ENCODE data around the gene KRTAP6-2. TPM values are rescaled to one million over a fixed set of nuclear protein-coding genes. Genes with fewer than 3 reads are reported as not detected.

KRTAP6-2 gene
- total and polyA plus RNA-seq, 5 donors from 2014 or later = not detected

DNA sequence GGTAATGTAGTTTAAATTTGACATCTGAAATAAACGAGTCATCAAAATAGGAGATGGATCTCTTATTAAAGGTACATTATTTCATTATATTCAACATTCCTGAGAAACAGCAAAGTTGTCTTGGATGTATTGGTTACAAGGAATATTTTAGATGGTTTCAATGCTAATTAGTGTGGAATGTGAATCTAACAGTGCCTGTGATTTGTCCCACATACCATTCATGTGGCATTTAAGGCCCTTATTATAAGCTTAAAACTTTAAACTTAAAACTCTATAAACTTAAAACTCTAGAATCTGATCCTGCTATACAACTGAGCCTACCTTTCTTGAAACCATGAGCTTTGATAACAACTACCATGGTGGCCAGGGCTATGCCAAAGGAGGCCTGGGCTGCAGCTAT is 2.1 kb upstream of the KRTAP6-2 start, which contains the start of gene KRTAP22-1:
Gene KRTAP22-1 (plus strand): TSS at position 301 of the 400 bp plus-strand sequence.
- Histone ChIP-seq H3K27me3 (ENCODE audit: control insufficient read depth, insufficient read depth, low read length) (no peaks in the 10 kb centered on the region), H3K4me3 (ENCODE audit: low read depth, low read length) (no peak within 1 kb of the TSS), H3K9me3 (ENCODE audit: control insufficient read depth in 2 of 2, low read length in 2 of 2) (no peaks in the 10 kb centered on the region), H3K4me1 (ENCODE audit: control insufficient read depth, insufficient read depth, low read length, poor library complexity, severe bottlenecking) (no peaks in the 10 kb centered on the region), H3K36me3 (ENCODE audit: control insufficient read depth, insufficient read depth, low read length) (no peaks in the 10 kb centered on the region), H3K27ac (ENCODE audit: insufficient read depth, low read length, poor library complexity, severe bottlenecking) (no peak within 1 kb of the TSS)
- Mint-ChIP-seq H3K9me3 (peaks cover 0 to 10% (median 3%) of the 10 kb centered on the region in 7 donors), H3K27ac (no peak within 1 kb of the TSS), H3K36me3 (no peaks in the 10 kb centered on the region), H3K4me3 (no peak within 1 kb of the TSS), H3K4me1 (no peaks in the 10 kb centered on the region), H3K27me3 (peaks cover 4% of the 10 kb centered on the region)
- DNase-seq (no peak), ATAC-seq (ENCODE audit: low read depth in 2 of 2) (no peak)

DNA sequence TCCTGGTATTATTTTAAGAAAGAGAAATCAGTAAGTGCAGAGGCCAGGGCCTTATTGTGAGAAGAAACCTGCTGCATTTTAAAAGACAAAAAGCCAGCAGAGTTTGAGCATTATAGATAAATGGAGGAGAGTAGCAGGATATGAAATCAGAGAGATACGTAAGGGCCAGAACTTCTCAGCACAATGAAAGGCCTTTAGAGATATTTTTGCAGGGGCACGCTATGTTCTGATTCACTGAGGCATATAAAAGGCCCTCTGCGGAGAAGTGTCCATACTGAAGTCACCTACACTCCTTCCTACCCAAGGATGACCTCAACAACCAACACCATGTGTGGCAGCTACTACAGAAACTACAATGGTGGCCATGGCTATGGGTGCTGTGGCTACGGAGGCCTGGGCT is 6.6 kb downstream of the KRTAP6-2 start, which contains the start of gene KRTAP6-3:
Gene KRTAP6-3 (plus strand): TSS at position 301 of the 400 bp plus-strand sequence. CDS start 6 bp downstream, at position 307.
- Histone ChIP-seq H3K9me3 (ENCODE audit: control insufficient read depth in 2 of 2, low read length in 2 of 2) (no peaks in the 10 kb centered on the region), H3K27me3 (ENCODE audit: control insufficient read depth, insufficient read depth, low read length) (no peaks in the 10 kb centered on the region), H3K4me3 (ENCODE audit: low read depth, low read length) (no peak within 1 kb of the TSS), H3K36me3 (ENCODE audit: control insufficient read depth, insufficient read depth, low read length) (no peaks in the 10 kb centered on the region), H3K4me1 (ENCODE audit: control insufficient read depth, insufficient read depth, low read length, poor library complexity, severe bottlenecking) (no peaks in the 10 kb centered on the region), H3K27ac (ENCODE audit: insufficient read depth, low read length, poor library complexity, severe bottlenecking) (no peak within 1 kb of the TSS)
- H3K4me3 Mint-ChIP-seq = no peak within 1 kb of the TSS
- H3K36me3 Mint-ChIP-seq = no peaks in the 10 kb centered on the region
- H3K27ac Mint-ChIP-seq = no peak within 1 kb of the TSS
- no peaks in the 10 kb centered on the region for H3K27me3 Mint-ChIP-seq
- DNase-seq (no peak), ATAC-seq (ENCODE audit: low read depth in 2 of 2) (no peak)
- no peaks in the 10 kb centered on the region for H3K4me1 Mint-ChIP-seq
- H3K9me3 Mint-ChIP-seq = peaks cover 0 to 6% (median 0%) of the 10 kb centered on the region in 7 donors

DNA sequence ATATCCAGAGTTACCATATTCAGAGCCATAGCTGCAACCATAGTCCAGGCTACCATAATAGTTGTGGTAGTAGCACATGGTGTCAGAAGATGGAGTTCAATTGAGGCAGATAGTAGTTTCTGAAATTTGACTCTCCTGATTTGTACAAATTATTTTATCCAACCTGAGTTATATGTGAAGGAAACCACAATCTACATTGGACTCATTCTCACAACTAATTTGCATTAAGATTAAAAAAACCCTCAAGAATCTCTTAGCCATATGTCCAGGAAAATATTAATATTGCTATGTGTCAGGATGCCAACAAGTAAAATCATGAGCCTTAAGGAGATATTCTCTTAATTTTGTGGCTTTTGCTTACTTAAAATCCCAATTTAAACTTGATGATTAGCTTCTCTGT is 8.4 kb downstream of the KRTAP6-2 start, which contains the start of gene KRTAP22-2:
Gene KRTAP22-2 (minus strand): TSS at position 101 of the 400 bp plus-strand sequence.
- H3K27me3 Mint-ChIP-seq = no peaks in the 10 kb centered on the region
- no peaks in the 10 kb centered on the region for H3K27me3 ChIP-seq (ENCODE audit: control insufficient read depth, insufficient read depth, low read length)

DNA sequence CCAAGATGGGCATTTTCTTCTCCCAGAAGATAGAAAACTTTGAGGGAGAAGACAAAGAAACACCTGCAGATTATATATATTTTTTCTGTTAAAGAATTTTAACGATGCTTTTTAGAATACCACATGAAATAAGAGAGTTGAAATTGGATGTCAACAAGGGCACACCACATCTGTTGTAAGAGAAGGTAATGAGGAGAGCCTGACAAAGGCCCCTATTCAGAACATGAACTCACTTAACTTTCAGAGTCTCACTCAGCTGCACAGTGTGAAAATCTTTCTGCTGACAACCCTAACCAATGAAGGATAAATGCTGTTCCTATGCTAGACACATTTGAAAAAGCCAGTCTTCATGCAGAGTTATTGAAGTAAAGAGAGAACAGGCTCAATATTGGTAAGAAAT is 15.8 kb downstream of the KRTAP6-2 start:
- H3K4me1 ChIP-seq (ENCODE audit: control insufficient read depth, insufficient read depth, low read length, poor library complexity, severe bottlenecking) = no peaks in the 10 kb centered on the region
- Mint-ChIP-seq H3K4me1 (no peaks in the 10 kb centered on the region), H3K4me3 (no peak overlapping the region), H3K27me3 (no peaks in the 10 kb centered on the region), H3K9me3 (no peaks in the 10 kb centered on the region), H3K27ac (no peak overlapping the region), H3K36me3 (no peaks in the 10 kb centered on the region)
- DNase-seq (no peak), ATAC-seq (ENCODE audit: low read depth in 2 of 2) (no peak)
- H3K27me3 ChIP-seq (ENCODE audit: control insufficient read depth, insufficient read depth, low read length) = no peaks in the 10 kb centered on the region
- H3K27ac ChIP-seq (ENCODE audit: insufficient read depth, low read length, poor library complexity, severe bottlenecking) = no peak overlapping the region
- no peaks in the 10 kb centered on the region for H3K9me3 ChIP-seq (ENCODE audit: control insufficient read depth in 2 of 2, low read length in 2 of 2)
- no peak overlapping the region for H3K4me3 ChIP-seq (ENCODE audit: low read depth, low read length)
- H3K36me3 ChIP-seq (ENCODE audit: control insufficient read depth, insufficient read depth, low read length) = no peaks in the 10 kb centered on the region

More for the DNA sequence above, 8.4 kb downstream of the KRTAP6-2 start, which contains the start of gene KRTAP22-2:
- ATAC-seq (ENCODE audit: low read depth in 2 of 2) (no peak), DNase-seq (no peak)
- H3K4me3 ChIP-seq (ENCODE audit: low read depth, low read length) = no peak within 1 kb of the TSS
- H3K4me1 ChIP-seq (ENCODE audit: control insufficient read depth, insufficient read depth, low read length, poor library complexity, severe bottlenecking) = no peaks in the 10 kb centered on the region
- H3K9me3 Mint-ChIP-seq = peaks cover 0 to 5% (median 0%) of the 10 kb centered on the region in 7 donors
- no peaks in the 10 kb centered on the region for H3K36me3 Mint-ChIP-seq
- H3K27ac ChIP-seq (ENCODE audit: insufficient read depth, low read length, poor library complexity, severe bottlenecking) = no peak within 1 kb of the TSS
- no peaks in the 10 kb centered on the region for H3K9me3 ChIP-seq (ENCODE audit: control insufficient read depth in 2 of 2, low read length in 2 of 2)
- H3K36me3 ChIP-seq (ENCODE audit: control insufficient read depth, insufficient read depth, low read length) = no peaks in the 10 kb centered on the region
- no peak within 1 kb of the TSS for H3K4me3 Mint-ChIP-seq
- H3K27ac Mint-ChIP-seq = no peak within 1 kb of the TSS
- H3K4me1 Mint-ChIP-seq = no peaks in the 10 kb centered on the region

DNA sequence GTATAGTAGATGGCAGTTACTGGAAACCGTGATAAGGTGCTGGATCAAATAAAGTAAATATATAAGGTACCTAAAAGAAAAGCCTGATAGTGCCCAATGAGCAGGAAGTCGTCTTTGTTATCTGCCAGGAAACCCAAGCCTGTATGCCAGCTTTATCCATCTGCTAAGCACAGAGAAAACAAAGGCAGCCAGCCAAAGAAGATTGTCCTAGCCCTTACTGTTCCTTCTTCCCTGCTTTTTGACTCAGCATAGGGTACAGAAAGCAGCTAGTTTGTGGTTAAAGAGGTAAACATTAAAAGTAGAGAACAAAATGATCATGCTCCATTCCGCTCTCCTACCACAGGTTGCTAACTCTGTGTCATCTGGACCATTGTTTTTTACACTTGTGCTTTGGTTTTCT is 18.6 kb downstream of the KRTAP6-2 start:
- Histone ChIP-seq H3K4me1 (ENCODE audit: control insufficient read depth, insufficient read depth, low read length, poor library complexity, severe bottlenecking) (no peaks in the 10 kb centered on the region), H3K27ac (ENCODE audit: insufficient read depth, low read length, poor library complexity, severe bottlenecking) (no peak overlapping the region), H3K36me3 (ENCODE audit: control insufficient read depth, insufficient read depth, low read length) (no peaks in the 10 kb centered on the region), H3K27me3 (ENCODE audit: control insufficient read depth, insufficient read depth, low read length) (no peaks in the 10 kb centered on the region), H3K4me3 (ENCODE audit: low read depth, low read length) (no peak overlapping the region), H3K9me3 (ENCODE audit: control insufficient read depth in 2 of 2, low read length in 2 of 2) (no peaks in the 10 kb centered on the region)
- no peak overlapping the region for H3K4me3 Mint-ChIP-seq
- no peaks in the 10 kb centered on the region for H3K9me3 Mint-ChIP-seq
- H3K36me3 Mint-ChIP-seq = no peaks in the 10 kb centered on the region
- ATAC-seq (ENCODE audit: low read depth in 2 of 2) (no peak), DNase-seq (no peak)
- H3K27ac Mint-ChIP-seq = no peak overlapping the region
- no peaks in the 10 kb centered on the region for H3K27me3 Mint-ChIP-seq
- H3K4me1 Mint-ChIP-seq = no peaks in the 10 kb centered on the region

DNA sequence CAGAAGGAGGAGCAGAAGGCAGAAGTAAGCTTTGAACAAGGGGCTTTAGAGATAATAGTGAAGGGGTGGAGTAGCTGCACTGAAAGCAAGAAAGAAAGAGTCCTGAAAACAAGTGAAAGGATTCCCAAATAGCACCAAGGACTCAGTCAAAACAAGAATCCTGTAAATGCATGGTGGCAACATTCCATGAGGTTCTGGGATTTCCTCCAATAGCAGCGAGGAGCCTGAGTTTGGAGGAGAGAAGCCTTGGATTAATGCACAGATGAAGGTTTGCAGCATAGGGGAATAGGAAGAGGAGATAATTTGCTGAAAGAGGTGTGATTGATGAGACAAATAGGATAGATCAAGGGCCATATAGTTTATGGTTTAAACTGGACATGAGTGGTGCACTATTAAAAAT is 19.4 kb downstream of the KRTAP6-2 start:
- H3K27ac Mint-ChIP-seq = no peak overlapping the region
- no peaks in the 10 kb centered on the region for H3K27me3 Mint-ChIP-seq

DNA sequence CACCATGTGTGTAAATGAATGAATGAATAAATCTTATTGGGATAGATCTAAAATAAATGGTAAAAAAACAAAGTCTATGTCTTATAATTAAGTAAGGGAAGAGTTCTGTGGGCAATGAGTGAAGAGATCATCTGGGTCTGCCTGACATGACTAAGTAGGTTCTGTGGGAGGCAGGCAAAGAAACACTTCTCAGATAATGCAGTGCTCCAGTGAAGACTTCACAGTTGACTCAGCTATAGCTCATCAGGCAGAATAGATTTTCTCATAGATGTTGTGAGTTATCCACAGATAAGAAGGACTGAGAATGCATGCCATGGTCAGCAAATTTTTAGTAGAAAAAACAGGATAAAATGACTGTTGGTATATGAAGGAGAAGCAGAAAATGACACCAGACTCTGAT is 20.9 kb downstream of the KRTAP6-2 start:
- no peak for ATAC-seq (ENCODE audit: low read depth in 2 of 2)
- Mint-ChIP-seq H3K4me1 (no peaks in the 10 kb centered on the region), H3K27ac (no peak overlapping the region), H3K27me3 (no peaks in the 10 kb centered on the region), H3K36me3 (no peaks in the 10 kb centered on the region), H3K4me3 (no peak overlapping the region), H3K9me3 (no peaks in the 10 kb centered on the region)
- H3K9me3 ChIP-seq (ENCODE audit: control insufficient read depth in 2 of 2, low read length in 2 of 2) = no peaks in the 10 kb centered on the region
- no peak overlapping the region for H3K27ac ChIP-seq (ENCODE audit: insufficient read depth, low read length, poor library complexity, severe bottlenecking)
- H3K4me1 ChIP-seq (ENCODE audit: control insufficient read depth, insufficient read depth, low read length, poor library complexity, severe bottlenecking) = no peaks in the 10 kb centered on the region
- no peak for DNase-seq
- H3K27me3 ChIP-seq (ENCODE audit: control insufficient read depth, insufficient read depth, low read length) = no peaks in the 10 kb centered on the region
- no peaks in the 10 kb centered on the region for H3K36me3 ChIP-seq (ENCODE audit: control insufficient read depth, insufficient read depth, low read length)
- H3K4me3 ChIP-seq (ENCODE audit: low read depth, low read length) = no peak overlapping the region

More for the DNA sequence above, 19.4 kb downstream of the KRTAP6-2 start:
- H3K4me3 ChIP-seq (ENCODE audit: low read depth, low read length) = no peak overlapping the region
- Mint-ChIP-seq H3K4me1 (no peaks in the 10 kb centered on the region), H3K36me3 (no peaks in the 10 kb centered on the region), H3K9me3 (no peaks in the 10 kb centered on the region), H3K4me3 (no peak overlapping the region)
- H3K27me3 ChIP-seq (ENCODE audit: control insufficient read depth, insufficient read depth, low read length) = no peaks in the 10 kb centered on the region
- H3K9me3 ChIP-seq (ENCODE audit: control insufficient read depth in 2 of 2, low read length in 2 of 2) = no peaks in the 10 kb centered on the region
- ATAC-seq (ENCODE audit: low read depth in 2 of 2) (no peak), DNase-seq (no peak)
- no peak overlapping the region for H3K27ac ChIP-seq (ENCODE audit: insufficient read depth, low read length, poor library complexity, severe bottlenecking)
- H3K36me3 ChIP-seq (ENCODE audit: control insufficient read depth, insufficient read depth, low read length) = no peaks in the 10 kb centered on the region
- no peaks in the 10 kb centered on the region for H3K4me1 ChIP-seq (ENCODE audit: control insufficient read depth, insufficient read depth, low read length, poor library complexity, severe bottlenecking)

DNA sequence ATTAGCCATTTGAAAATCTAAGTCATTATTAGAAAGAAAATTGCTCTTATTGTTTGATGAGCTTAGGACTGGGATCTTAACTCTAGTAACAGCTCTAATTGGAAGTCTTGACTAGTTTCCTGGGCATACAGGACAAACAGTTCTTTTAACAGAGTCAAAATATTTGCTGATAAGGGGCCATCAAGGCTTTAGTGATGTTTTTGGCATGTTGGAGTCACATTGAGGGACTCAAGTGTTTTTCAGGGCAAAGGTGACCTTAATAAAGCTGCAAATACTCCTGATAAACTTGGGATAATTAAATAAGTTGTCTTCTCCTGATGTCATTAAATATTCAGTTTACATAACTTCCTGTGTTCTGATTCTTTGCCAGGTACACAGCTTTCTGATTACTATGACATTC is 31.1 kb downstream of the KRTAP6-2 start:
- DNase-seq (no peak), ATAC-seq (ENCODE audit: low read depth in 2 of 2) (no peak)
- no peaks in the 10 kb centered on the region for H3K36me3 Mint-ChIP-seq
- H3K9me3 ChIP-seq (ENCODE audit: control insufficient read depth in 2 of 2, low read length in 2 of 2) = no peaks in the 10 kb centered on the region
- H3K4me1 ChIP-seq (ENCODE audit: control insufficient read depth, insufficient read depth, low read length, poor library complexity, severe bottlenecking) = no peaks in the 10 kb centered on the region
- H3K4me3 ChIP-seq (ENCODE audit: low read depth, low read length) = no peak overlapping the region
- no peak overlapping the region for H3K4me3 Mint-ChIP-seq
- H3K27me3 ChIP-seq (ENCODE audit: control insufficient read depth, insufficient read depth, low read length) = no peaks in the 10 kb centered on the region
- no peak overlapping the region for H3K27ac Mint-ChIP-seq
- H3K9me3 Mint-ChIP-seq = peaks cover 0 to 5% (median under 1%) of the 10 kb centered on the region in 7 donors
- no peaks in the 10 kb centered on the region for H3K4me1 Mint-ChIP-seq
- no peaks in the 10 kb centered on the region for H3K27me3 Mint-ChIP-seq
- no peaks in the 10 kb centered on the region for H3K36me3 ChIP-seq (ENCODE audit: control insufficient read depth, insufficient read depth, low read length)
- no peak overlapping the region for H3K27ac ChIP-seq (ENCODE audit: insufficient read depth, low read length, poor library complexity, severe bottlenecking)

Measured in CD4-positive, CD25-positive, alpha-beta regulatory T cell (primary cell).